GM12874 (cell line): ENCODE measurements around the gene PLCG1.

Source experiments
- TF ChIP-seq, protein P1 (sequence below): IDR thresholded peaks from 2 replicates; pipeline ENCODE4 v1.5.1; 2011; ENCODE audit warnings: low read depth, mild to moderate bottlenecking, control low read depth, low read length, moderate library complexity; ENCODE audit not compliant: insufficient read depth

Gene PLCG1

DNA sequence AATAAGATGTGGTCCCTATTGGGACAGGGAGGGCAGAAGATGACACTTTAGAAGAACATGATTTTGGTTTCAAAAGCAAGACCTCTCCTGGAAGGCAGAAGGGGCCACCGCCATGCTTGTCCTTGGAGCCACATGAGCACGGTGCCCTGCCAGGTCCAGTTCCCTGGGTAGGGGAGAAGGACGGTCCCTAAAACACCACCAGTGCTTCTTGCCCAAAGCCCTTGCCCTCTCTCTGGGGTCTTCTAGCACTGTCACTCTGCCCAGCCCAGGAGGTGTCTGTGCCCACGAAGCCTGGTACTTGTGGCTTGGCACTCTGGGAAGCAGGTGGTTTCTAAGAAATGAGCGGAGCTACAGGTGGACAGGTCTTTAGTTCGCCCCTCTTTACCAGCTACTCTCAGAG is 46.0 kb downstream of the PLCG1 start:
- TF ChIP-seq, protein P1, sequence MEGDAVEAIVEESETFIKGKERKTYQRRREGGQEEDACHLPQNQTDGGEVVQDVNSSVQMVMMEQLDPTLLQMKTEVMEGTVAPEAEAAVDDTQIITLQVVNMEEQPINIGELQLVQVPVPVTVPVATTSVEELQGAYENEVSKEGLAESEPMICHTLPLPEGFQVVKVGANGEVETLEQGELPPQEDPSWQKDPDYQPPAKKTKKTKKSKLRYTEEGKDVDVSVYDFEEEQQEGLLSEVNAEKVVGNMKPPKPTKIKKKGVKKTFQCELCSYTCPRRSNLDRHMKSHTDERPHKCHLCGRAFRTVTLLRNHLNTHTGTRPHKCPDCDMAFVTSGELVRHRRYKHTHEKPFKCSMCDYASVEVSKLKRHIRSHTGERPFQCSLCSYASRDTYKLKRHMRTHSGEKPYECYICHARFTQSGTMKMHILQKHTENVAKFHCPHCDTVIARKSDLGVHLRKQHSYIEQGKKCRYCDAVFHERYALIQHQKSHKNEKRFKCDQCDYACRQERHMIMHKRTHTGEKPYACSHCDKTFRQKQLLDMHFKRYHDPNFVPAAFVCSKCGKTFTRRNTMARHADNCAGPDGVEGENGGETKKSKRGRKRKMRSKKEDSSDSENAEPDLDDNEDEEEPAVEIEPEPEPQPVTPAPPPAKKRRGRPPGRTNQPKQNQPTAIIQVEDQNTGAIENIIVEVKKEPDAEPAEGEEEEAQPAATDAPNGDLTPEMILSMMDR = no peak

DNA sequence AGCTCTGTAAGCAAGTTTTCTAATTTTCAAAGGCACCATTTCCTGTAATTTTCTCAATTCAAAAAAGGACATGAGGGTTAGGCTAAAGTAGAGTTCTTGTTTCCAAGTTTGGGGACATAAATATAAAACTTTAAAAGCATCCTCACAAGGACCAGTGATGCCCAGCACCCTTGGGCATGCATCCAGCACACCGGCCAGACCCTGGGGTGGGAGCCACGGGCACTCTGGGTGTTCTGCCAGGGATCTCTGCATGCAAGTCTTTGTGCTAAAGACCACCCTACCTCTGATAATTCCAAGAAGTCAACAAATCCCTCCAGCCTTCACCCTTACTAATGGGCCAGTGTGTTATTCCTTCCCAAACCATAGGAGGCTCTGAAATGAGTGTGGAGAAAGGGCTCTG is 46.5 kb downstream of the PLCG1 start:
- TF ChIP-seq, protein P1 = no peak

DNA sequence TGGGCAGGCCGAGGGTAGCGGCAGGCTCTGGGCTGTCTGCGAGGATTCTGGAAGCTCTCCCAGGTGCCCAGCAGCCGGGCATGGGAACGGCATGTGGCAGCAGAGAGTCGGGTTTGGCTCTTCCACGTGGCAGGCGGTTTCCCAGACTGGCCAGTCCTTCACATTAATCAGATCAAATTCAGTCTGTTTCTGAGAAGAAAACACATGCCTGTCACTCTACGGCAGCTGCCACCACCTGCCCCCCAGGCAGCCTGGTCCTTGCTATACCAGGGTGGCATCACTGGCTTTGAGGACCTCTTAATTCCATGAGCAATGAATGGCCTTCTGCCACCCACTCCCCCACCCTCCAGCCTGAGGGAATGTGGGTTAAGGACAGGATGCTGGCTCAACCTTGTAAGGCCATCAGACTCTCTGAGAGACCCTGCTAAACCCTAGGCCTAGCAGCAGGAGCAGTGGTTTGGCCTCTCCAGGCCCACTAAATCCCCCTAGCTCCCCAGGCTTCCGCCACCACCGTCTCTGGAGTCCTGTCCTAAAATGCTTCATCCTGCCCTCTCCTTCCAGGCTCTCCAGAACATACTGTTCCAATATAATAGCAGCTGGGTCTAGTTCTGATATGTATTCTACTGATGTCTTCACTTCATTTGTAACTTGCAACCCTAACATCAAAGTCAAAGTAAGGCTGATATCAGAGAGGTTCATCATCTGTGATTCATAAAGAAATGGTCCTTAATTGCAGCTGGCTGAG is 47.8 kb downstream of the PLCG1 start:
- TF ChIP-seq, protein P1 = no peak

DNA sequence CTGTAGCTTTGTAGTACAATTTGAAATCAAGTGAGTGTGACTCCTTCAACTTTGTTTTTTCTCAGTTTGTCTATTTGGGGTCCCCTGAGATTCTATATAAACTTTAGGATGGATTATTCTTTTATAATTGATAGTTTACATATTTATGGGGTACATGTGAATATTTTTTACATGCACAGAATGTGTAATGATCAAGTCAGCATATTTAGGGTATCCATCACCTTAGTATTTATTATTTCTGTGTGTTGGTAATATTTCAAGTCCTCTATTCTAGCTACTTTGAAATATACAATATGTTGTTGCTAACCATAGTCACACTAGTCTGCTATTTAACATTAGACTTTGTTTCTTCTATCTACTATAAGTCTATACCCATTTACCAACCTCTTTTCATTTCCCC is 50.3 kb downstream of the PLCG1 start:
- TF ChIP-seq, protein P1 = no peak

DNA sequence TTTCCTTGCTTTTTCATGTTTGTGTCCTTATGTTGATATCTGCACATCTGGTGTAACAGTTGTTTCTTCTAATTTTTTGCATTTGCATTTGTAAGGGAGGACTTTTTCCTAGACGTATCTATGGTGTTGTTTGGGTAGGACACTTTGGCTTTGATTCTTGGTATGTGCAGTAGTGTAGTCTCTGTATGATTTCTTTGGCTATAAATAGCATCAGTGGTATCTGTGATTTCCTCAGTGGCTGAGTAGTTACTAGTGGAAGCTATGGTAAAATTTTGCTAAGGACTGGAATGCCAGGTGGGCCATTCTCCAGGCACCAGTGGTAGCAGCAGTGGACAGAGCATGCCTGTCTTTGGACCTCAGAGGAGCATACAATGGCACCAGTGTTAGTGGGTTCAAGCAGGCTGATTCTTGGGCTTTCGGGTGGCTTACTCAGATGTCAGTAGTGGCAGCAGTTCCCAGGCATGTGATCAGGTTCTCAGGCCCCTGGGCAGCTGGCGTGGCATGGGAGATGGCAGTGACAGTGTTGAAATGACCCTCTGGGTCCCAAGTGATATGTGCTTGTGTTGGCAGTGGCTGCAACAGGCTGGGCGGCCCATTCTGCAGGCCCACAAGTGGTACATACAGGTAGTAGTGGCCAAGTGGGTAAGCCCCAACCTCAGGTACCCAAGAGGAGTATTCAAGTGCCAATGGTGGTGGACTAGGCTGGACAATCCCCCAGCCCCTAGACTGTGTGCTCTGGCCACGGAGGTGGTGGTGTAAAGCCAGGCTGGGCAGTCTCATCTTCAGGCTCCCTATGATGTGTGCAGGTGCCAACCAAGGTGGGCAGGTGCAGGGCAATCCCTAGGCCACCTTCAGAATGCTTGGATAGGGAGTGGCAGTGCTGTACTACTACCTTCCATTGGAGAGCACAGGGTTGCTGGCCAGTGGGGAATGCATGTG is 54.5 kb downstream of the PLCG1 start:
- TF ChIP-seq, protein P1 = no peak

DNA sequence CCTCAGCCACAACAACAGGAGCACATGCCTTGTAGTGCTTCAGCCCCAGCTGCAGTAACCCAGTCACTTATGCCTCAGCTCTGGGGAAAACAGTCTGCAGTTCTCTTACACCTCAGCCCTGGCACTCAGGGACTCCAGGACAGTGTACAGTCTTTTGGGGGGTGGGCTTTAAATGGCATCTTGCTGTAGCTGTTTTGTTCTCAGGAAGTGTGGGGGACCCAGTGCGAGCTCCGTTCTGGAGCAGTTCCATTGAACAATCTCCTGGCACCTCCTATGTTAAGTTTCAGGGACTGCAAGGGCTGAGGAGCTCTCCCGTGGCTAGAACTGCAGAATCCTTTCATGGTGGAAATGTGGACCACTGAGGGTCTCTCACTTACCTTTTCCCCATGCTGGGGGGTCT is 55.2 kb downstream of the PLCG1 start:
- TF ChIP-seq, protein P1 = no peak

DNA sequence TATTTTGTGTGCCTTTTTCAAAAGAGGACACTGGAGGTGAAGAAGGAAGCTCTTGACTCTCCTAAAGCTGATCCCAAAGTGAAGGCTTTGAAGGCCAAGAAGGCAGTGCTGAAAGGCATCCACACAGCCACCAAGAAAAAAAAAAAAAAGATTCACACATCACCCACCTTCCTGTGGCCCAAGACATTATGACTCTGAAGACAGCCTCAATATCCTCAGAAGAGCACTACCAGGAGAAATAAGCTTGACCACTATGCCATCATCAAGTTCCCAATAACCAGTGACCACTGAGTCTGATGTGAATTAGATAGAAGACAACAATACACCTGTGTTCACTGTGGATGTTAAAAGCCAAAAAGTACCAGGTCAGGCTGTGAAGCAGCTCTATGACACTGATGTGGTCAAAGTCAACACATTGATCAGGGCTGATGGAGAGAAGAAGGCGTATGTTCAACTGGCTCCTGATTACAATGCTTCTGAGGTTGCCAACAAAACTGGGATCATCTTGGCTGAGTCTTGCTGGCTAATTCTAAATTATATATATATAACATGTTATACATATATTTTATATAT is 59.4 kb downstream of the PLCG1 start:
- TF ChIP-seq, protein P1 = no peak
